ENCODE data around the gene CHPT1. TPM values are rescaled to one million over a fixed set of nuclear protein-coding genes. Genes with fewer than 3 reads are reported as not detected.

The CHPT1 gene
- total and polyA plus RNA-seq, 9 of the 15 experiments (the other 6 are each of a cell fraction or from before 2014, with no cell fraction given) = 15.3 to 210 (median 91.9) TPM

- H2AFZ ChIP-seq (ENCODE audit: low read depth, low read length) = no peak overlapping the region
- H3K4me1 ChIP-seq (replicated peaks in 1 of 2; ENCODE audit: control insufficient read depth in 2 of 2, insufficient read depth in 2 of 2, low read length in 2 of 2) = peaks cover 0 to 6% of the 10 kb centered on the region in 2 experiments; a peak in 1 of 5 replicates
- no peak for DNase-seq (ENCODE audit: extremely low read depth in 1 of 4, low spot score in 3 of 4)
- TF ChIP-seq SMAD4 (CRISPR knock-in tag; conservative IDR thresholded peaks at IDR 0.05) = no peak
- TF ChIP-seq, protein P1, sequence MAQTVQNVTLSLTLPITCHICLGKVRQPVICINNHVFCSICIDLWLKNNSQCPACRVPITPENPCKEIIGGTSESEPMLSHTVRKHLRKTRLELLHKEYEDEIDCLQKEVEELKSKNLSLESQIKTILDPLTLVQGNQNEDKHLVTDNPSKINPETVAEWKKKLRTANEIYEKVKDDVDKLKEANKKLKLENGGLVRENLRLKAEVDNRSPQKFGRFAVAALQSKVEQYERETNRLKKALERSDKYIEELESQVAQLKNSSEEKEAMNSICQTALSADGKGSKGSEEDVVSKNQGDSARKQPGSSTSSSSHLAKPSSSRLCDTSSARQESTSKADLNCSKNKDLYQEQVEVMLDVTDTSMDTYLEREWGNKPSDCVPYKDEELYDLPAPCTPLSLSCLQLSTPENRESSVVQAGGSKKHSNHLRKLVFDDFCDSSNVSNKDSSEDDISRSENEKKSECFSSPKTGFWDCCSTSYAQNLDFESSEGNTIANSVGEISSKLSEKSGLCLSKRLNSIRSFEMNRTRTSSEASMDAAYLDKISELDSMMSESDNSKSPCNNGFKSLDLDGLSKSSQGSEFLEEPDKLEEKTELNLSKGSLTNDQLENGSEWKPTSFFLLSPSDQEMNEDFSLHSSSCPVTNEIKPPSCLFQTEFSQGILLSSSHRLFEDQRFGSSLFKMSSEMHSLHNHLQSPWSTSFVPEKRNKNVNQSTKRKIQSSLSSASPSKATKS (CRISPR knock-in tag; IDR thresholded peaks at IDR 0.05) = no peak
- H3K4me2 ChIP-seq (ENCODE audit: insufficient read depth, low read length) = no peak overlapping the region
- no peaks in the 10 kb centered on the region for H4K20me1 ChIP-seq (replicated peaks; ENCODE audit: control insufficient read depth, insufficient read depth, low read length)
- intact Hi-C loops (cut with micrococcal nuclease) = no loop called here
- FAIRE-seq = no peak
- BruUV-seq (replicated peaks) = no TSS peak
- no peak overlapping the region for H3K4me3 ChIP-seq
- no peaks in the 10 kb centered on the region for H3K9me3 ChIP-seq (replicated peaks; ENCODE audit: control insufficient read depth, insufficient read depth, low read depth, low read length)
- no peaks in the 10 kb centered on the region for H3K9me1 ChIP-seq (ENCODE audit: control insufficient read depth, insufficient read depth, low read length)
- H3K9ac ChIP-seq (ENCODE audit: insufficient read depth in 1 of 2, low read depth in 2 of 2, low read length in 2 of 2) = no peak overlapping the region
- ATAC-seq = no peak
- no peaks in the 10 kb centered on the region for H3K27me3 ChIP-seq (ENCODE audit: control insufficient read depth in 2 of 2, insufficient read depth in 2 of 2, low read length in 2 of 2)
- peaks cover 71% of the 10 kb centered on the region for H3K36me3 ChIP-seq (ENCODE audit: control insufficient read depth, insufficient read depth, low read length)
- ChIA-PET POLR2A (no interaction called here), CTCF (ENCODE audit: low intra/inter-chr PET ratio) (no interaction called here)
- H3K27ac ChIP-seq (ENCODE audit: extremely low read depth, low read depth, low read length) = no peak overlapping the region
- in situ Hi-C loops (cut with MboI) = no loop called here
- H3K79me2 ChIP-seq (ENCODE audit: control insufficient read depth, insufficient read depth, low read length) = no peaks in the 10 kb centered on the region
- WGBS (ENCODE audit: insufficient coverage, low coverage, missing lambda C conversion rate) = 92% methylated on average over 5 of the region's 5 CpGs
Measured at GRCh38 chr12:101740566-101740965, 43.1 kb downstream of the CHPT1 start.

DNA sequence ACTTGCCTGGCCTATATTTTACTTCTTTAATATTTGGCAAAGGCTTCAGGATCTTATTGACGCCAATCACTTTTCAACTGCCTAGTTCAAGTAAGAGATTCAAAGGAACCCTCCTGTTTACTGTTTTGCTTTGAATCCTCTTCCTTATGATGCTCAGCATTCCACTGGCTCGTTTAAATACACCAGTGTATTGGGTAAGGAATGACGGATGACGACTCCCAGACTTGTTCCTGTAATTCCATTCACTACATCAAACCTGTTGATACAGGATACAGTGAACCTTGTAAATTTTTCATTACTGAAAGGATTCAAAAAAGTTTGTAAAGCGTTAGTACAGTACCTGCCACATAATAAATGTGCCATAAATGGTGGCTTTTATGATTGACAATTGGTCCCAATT is 43.5 kb downstream of the CHPT1 start:
- H2AFZ ChIP-seq (ENCODE audit: low read depth, low read length) = no peak overlapping the region
- TF ChIP-seq ZBTB40 (IDR thresholded peaks at IDR 0.05) = no peak
- no peak for TF ChIP-seq ZBTB40 (CRISPR knock-in tag; IDR thresholded peaks at IDR 0.05)

More for the DNA sequence above, 43.5 kb downstream of the CHPT1 start:
- peaks cover 74% of the 10 kb centered on the region for H3K36me3 ChIP-seq (ENCODE audit: control insufficient read depth, insufficient read depth, low read length)
- H3K9me3 ChIP-seq (replicated peaks; ENCODE audit: control insufficient read depth, insufficient read depth, low read depth, low read length) = no peaks in the 10 kb centered on the region
- DNase-seq (ENCODE audit: extremely low read depth in 1 of 4, low spot score in 3 of 4) (no peak), FAIRE-seq (no peak), ATAC-seq (no peak)
- H3K4me2 ChIP-seq (ENCODE audit: insufficient read depth, low read length) = no peak overlapping the region
- CTCF ChIA-PET (ENCODE audit: low intra/inter-chr PET ratio) = no interaction called here
- in situ Hi-C loops (cut with MboI) = no loop called here
- H3K79me2 ChIP-seq (ENCODE audit: control insufficient read depth, insufficient read depth, low read length) = no peaks in the 10 kb centered on the region
- H3K9ac ChIP-seq (ENCODE audit: insufficient read depth in 1 of 2, low read depth in 2 of 2, low read length in 2 of 2) = no peak overlapping the region
- H3K27ac ChIP-seq (ENCODE audit: extremely low read depth, low read depth, low read length) = no peak overlapping the region
- no peak overlapping the region for H3K4me3 ChIP-seq
- H4K20me1 ChIP-seq (replicated peaks; ENCODE audit: control insufficient read depth, insufficient read depth, low read length) = no peaks in the 10 kb centered on the region
- BruUV-seq (replicated peaks) = no TSS peak
- H3K4me1 ChIP-seq (replicated peaks in 1 of 2; ENCODE audit: control insufficient read depth in 2 of 2, insufficient read depth in 2 of 2, low read length in 2 of 2) = peaks cover 0 to 6% of the 10 kb centered on the region in 2 experiments; a peak in 1 of 5 replicates
- POLR2A ChIA-PET = no interaction called here
- intact Hi-C loops (cut with micrococcal nuclease) = no loop called here
- 88% methylated on average over 5 of the region's 5 CpGs for WGBS (ENCODE audit: insufficient coverage, low coverage, missing lambda C conversion rate)
- no peaks in the 10 kb centered on the region for H3K9me1 ChIP-seq (ENCODE audit: control insufficient read depth, insufficient read depth, low read length)
- H3K27me3 ChIP-seq (ENCODE audit: control insufficient read depth in 2 of 2, insufficient read depth in 2 of 2, low read length in 2 of 2) = no peaks in the 10 kb centered on the region

All from K562 (cell line).